Spleen (tissue), 7 donors: Measurements from ENCODE around the gene DIP2C.

Experiments used
- POLR2A ChIP-seq, 3 donors: fragments of 450-650 bp; IDR thresholded peaks; one replicate each; pipeline ENCODE4 v1.5.1; 2017; ENCODE audit warnings: antibody characterized with exemption in 3 of 3, mild to moderate bottlenecking in 1 of 3
- TF ChIP-seq, protein P1 (sequence below), 11 experiments: fragments of 200-600 bp in 7 of 11; fragments of 450-650 bp in 4 of 11; sonication (generic) in 4 of 11; IDR thresholded peaks in 8 of 11; conservative IDR thresholded peaks in 3 of 11; 1 replicate in 7 of 11; 2 replicates in 4 of 11; pipeline versions ENCODE4 v1.4.0 to v1.8.0; 2016 to 2021; ENCODE audit warnings: antibody characterized with exemption in 11 of 11, inconsistent platforms in 4 of 11, mild to moderate bottlenecking in 1 of 11
- donor health status: DM: no; HTN: no; CAD: no; lungs with moderate emphysema.
- donor health status: DM: no; HTN: no; CAD: no.
- donor health status: DM: no; HTN: no; CAD: no.

DNA sequence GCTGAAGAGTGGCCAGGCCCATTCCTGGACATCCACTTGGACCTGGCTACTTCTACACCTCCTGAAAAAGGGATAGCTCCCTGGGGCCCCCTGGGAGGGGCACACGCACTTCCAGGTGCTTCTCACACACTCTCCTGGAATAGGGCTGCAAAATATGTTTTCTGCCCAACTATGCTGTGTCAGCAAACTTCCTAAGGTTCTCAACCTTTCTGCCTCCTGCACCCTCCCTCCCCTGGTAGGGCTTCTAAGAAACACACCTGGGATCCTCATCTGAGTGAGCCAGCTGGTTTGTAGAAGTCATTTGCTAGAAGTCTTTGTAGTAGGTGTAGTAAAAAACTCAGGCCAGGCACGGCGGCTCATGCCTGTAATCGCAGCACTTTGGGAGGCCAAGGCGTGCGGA lies 417.7 kb downstream of the DIP2C start:
- TF ChIP-seq, protein P1, sequence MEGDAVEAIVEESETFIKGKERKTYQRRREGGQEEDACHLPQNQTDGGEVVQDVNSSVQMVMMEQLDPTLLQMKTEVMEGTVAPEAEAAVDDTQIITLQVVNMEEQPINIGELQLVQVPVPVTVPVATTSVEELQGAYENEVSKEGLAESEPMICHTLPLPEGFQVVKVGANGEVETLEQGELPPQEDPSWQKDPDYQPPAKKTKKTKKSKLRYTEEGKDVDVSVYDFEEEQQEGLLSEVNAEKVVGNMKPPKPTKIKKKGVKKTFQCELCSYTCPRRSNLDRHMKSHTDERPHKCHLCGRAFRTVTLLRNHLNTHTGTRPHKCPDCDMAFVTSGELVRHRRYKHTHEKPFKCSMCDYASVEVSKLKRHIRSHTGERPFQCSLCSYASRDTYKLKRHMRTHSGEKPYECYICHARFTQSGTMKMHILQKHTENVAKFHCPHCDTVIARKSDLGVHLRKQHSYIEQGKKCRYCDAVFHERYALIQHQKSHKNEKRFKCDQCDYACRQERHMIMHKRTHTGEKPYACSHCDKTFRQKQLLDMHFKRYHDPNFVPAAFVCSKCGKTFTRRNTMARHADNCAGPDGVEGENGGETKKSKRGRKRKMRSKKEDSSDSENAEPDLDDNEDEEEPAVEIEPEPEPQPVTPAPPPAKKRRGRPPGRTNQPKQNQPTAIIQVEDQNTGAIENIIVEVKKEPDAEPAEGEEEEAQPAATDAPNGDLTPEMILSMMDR (IDR thresholded peaks at IDR 0.05 in 8 of 11, conservative IDR thresholded peaks at IDR 0.05 in 3 of 11), result no peak
- no peak for TF ChIP-seq POLR2A (IDR thresholded peaks at IDR 0.05)
